AG10803 (cell line): ENCODE measurements around the gene PSMC4.
A peak's percentile ranks its signal among the peaks of the same experiment; 100 is the strongest.

ENCODE experiments used
- DNase-seq: peaks from one replicate; pipeline ENCODE4 v3.0.0; 2010; ENCODE audit warnings: low read depth
- H3K4me3 ChIP-seq: 2 replicates; pipeline ENCODE4 v1.5.1; 2011; ENCODE audit warnings: mild to moderate bottlenecking, low read length, control low read depth
- CTCF ChIP-seq: conservative IDR thresholded peaks from 2 replicates; pipeline ENCODE4 v1.5.1; 2011; ENCODE audit warnings: mild to moderate bottlenecking, low read length, control low read depth, inconsistent platforms

PSMC4 gene

GRCh38 chr19:39993605-39994004, 22.6 kb downstream of the PSMC4 start:
- no peak overlapping the region for H3K4me3 ChIP-seq
- no peak for TF ChIP-seq CTCF
- DNase-seq: no peak

DNA sequence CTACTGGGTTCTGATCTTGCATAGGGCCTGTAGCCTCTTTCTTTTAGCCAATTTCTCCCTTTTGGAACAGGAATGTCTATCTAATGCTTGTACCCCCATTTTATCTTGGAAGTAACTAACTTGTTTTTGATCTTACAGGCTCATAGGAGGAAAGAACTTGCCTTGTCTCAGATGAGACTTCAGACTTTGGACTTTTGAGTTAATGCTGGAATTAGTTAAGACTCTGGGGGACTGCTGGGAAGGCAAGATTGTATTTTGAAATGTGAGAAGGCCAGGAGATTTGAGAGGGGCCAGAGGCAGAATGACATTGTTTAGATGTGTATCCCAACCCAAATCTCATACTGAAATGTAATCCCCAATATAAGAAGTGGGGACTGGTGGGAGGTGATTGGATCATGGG, 23.4 kb downstream of the PSMC4 start:
- DNase-seq: no peak
- no peak overlapping the region for H3K4me3 ChIP-seq
- no peak for TF ChIP-seq CTCF

GRCh38 chr19:39995794-39996193, 24.8 kb downstream of the PSMC4 start:
- peak overlapping the region; percentile 92 for H3K4me3 ChIP-seq
- TF ChIP-seq CTCF: no peak
- DNase-seq: no peak

DNA sequence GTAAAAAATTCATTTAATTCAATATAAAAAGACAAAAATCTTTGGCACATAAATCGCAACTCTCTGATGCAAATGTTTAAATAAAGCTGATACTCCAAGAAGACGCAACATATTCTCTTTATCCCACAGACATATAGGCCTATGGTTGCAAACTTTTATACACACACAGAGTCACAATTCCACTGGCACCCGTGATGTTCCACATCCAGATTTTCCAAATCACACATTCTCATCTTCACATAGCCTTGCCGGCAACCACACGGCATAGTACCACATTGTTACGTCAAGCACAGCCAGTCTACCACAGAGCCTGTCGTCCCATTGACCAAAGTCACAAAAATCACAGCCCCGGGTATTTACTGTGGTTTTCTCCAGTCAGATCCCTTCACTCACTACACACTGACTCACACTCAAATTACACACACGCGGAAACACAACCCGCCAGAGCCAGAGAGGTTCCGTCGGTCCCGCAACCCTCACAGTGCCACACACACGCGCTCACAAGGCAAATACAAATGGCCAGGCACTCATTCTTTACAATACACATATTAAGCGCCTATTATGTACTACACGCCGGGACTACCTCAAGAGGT, 25.3 kb downstream of the PSMC4 start:
- peak overlapping the region; percentile 92 for H3K4me3 ChIP-seq
- TF ChIP-seq CTCF: no peak
- DNase-seq: peak; percentile 61

DNA sequence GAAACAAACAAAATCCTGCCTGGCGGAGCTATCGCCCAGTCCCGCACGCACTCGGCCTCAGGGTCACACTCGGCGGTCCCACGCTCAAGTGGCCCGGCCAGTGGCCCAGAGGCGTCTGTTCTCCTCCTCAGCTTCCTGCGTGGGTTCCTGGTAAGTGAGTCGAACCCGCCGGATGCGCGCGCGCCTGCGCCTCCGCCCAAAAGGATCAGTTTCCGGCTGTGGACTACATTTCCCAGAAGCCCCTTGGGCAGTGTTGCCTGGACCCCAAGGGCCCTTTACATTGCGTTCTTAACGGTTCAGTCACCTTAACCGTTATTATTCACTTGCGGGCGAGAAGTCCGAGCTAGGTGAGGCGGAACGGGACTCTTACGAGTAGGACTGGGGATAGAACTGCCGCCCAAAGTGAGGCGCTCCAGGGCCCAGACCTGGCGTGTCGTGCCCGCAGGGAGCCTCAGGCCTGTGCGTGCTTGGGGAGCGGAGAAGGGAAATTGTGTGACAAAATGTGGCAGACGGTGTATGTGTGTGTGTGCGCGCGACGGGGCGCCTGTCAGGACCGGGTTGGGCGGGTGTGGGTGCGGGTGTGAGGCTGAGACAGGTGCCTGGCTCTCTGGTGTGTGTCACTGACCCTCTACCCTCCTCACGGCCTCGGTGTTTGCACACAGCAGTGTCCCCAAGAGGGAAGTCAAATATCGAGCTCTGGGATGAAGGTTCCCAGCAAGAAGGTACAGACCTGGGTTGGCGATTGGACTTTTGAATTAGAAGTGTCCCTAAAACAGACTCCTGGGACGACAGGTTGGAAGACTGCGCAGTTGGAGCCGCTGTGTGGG, 26.1 kb downstream of the PSMC4 start, which contains the start of gene ZNF546:
Gene ZNF546 (plus strand): TSS at position 250 of the 827 bp plus-strand sequence. CDS start 1,267 bp downstream, outside the sequence.
- peak within 1 kb of the TSS; percentile 92 for H3K4me3 ChIP-seq
- peak; percentile 87 for DNase-seq

DNA sequence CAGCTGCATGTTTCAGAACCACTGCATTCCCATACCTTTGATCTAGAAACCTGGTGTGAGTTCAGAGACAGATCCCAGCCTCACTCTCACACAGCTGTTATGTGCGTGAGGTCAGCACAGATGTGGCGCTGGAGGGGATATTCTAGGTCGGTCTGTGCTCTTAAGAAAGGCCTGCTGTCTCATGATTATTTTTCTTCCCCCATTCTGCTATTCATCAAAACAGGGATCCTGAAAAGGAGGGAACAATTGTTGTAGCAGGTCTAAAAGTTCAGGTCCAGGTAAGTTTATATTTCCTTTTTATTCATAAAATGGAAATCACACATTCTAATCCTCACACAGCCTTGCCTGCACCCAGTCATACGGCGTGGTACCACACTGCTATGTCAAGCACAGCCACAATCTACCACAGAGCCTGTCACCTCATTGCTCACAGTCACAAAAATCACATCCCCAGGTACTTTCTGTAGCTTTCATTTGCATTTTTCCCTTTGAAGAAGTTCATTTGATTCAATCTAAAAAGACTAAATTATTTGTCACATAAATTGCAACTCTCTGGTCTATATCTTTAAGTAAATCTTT, 26.8 kb downstream of the PSMC4 start:
- TF ChIP-seq CTCF: no peak
- peak overlapping the region; percentile 92 for H3K4me3 ChIP-seq
- DNase-seq: peak; percentile 28

More for the DNA sequence above, 26.1 kb downstream of the PSMC4 start, which contains the start of gene ZNF546:
- TF ChIP-seq CTCF: no peak
